Posterior vena cava (tissue), 2 donors: ENCODE measurements around the gene ADAMTS2. TPM values are rescaled to one million over a fixed set of nuclear protein-coding genes. Genes with fewer than 3 reads are reported as not detected.
A peak's percentile ranks its signal among the peaks of the same experiment; 100 is the strongest.

Experiments
- DNase-seq: peaks from one replicate; pipeline ENCODE4 v3.0.0-alpha.2; 2020; ENCODE audit warnings: low spot score
- intact Hi-C, 2 donors: fragments of 100-400 bp; cut with DNase I; formaldehyde crosslinking; loops; one replicate each; pipeline versions ENCODE4 v1.14.1 to v1.14.2; 2022 to 2023
- total RNA-seq, 2 donors: library from RNA; stranded (reverse); fragmentation: NEBNext Ultra II Directional; extraction: Animal tissue kit (Norgen Biotek cat#: 25700); gene quantifications; one replicate each; pipeline ENCODE4 v1.2.1, GENCODE V29; 2021
- donor health status: DM: yes; HTN: yes; CAD: no.
- donor health status: DM: yes; HTN: yes; CAD: no.

The ADAMTS2 gene
- total RNA-seq, 2 donors from 2014 or later: 27.1 to 62.0 TPM

DNA sequence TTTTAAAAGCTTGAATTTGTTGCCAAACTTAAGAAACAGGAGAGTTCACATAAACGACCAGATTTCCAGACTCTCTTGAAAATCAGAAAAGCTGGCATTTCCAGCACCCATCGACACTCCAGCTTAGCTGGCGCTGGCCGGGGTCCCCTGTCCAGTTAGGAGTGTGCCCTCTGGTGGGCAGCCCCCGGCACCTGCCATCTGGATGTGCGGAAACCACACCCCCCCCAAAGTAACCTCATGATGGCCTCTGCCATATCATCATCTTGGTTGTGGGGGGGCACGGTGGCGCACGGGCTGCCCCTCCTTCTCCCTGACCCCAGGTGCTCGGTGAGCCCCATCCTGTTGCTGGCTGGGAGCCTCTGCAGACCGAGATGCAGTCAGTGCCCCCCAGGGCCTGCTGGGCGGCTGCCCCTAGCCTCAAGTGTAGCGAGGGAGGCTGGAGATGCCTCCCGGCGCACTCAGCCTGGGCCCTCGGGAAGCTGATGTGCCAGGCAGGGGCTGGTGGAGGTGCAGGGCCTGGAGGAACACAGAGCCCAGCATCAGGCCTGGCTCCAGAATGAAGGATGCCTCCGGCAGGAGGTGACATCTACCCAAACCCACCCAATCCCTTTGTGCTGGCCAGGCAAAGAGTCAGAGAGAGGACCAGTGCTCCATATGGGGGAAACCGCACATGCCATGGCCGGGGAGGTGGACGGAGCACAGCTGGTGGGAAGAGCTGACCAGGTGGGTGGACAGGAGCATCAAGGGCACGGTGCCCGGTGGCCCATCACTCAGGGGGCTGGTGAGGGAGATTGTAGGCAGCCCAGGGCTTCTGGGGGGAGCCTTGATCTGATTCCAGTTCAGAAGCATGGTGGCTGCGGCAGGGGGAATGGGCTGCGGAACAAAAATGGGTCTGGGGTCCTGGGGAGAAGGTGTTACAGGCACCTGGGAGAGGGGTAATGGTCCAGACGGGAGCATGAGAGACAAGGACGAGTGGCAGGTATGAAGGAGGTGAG, 70.6 kb downstream of the ADAMTS2 start:
- peak; percentile 62 for DNase-seq
- intact Hi-C loops: loop anchor here in 1 of 2 donors (1.0 kb wide), 1 partner anchor 69 kb away; no protein-coding TSS in a partner anchor

GRCh38 chr5:179273441-179274145, 71.7 kb downstream of the ADAMTS2 start:
- intact Hi-C loops: loop anchor here in 1 of 2 donors (1.0 to 2.0 kb wide), 2 partner anchors 53 to 70 kb away; no protein-coding TSS in a partner anchor
- DNase-seq: peak; percentile 58

DNA sequence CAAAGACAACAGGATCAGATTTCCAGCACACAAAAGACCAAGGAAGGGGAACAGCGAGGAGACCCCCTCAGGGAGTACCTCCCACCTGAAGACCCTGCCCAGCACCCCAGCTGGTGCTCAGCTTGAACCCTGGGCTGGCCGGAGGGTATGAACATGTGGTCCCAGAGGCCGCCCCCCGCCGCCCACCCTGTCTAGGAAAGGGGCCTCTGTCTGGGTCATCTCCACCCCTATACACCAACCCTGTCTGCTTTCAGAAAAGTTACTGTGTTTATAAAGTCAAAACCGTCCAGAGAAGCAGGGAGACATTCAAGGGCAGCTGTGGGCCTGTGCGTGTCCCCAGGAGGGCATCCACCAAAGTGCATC, 72.2 kb downstream of the ADAMTS2 start:
- peak; percentile 63 for DNase-seq
- intact Hi-C loops: loop anchor here in 1 of 2 donors (2.0 kb wide), 1 partner anchor 52 kb away; no protein-coding TSS in a partner anchor

- peak; percentile 73 for DNase-seq
- intact Hi-C loops: loop anchor here in 1 of 2 donors (2.0 kb wide), 1 partner anchor 52 kb away; no protein-coding TSS in a partner anchor
Observed at GRCh38 chr5:179272326-179273072, 72.8 kb downstream of the ADAMTS2 start.

- intact Hi-C loops: loop anchor here in 1 of 2 donors (2.0 kb wide), 1 partner anchor 51 kb away; no protein-coding TSS in a partner anchor
- peak; percentile 68 for DNase-seq
Observed at GRCh38 chr5:179271821-179272325, 73.4 kb downstream of the ADAMTS2 start.

- intact Hi-C loops: no loop called here
- DNase-seq: peak; percentile 77
Observed at GRCh38 chr5:179271428-179271734, 73.9 kb downstream of the ADAMTS2 start.

- intact Hi-C loops: no loop called here
- DNase-seq: peak; percentile 84
Observed at GRCh38 chr5:179270581-179271427, 74.5 kb downstream of the ADAMTS2 start.

DNA sequence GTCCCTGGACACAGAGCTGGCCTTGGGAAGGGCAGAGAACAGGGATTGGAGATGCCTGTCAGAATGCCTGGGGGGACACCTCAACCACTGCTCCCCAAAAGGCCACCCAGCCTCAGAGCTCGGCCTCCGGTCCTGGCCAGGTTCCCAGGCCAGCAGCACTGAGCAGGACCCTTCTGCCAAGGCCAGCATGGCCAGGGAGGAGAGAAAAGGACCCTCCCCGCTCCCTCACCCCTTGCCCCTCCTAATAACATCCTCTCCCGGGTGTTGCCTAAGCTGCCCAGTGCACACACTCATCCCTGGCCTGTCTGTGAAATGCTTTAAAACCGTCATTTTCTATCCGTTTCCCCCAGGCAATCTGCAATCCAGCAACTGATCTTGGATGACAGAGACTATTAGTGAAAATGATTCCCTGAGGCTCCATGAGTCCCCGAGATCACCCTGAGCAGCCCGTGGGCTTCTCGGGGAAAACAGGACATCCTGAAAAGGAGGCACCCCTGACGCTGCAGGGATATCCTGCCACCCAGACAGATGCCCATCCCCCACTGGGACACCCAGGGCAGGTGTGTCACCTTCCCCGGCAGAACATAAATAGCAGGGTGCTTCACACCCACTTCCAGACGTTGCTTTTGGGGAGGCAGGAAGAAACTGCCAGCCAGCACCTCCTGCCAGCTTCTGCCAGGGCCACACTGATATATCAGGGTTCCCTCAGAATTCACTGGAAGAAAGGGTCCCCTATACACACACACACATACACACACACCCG, 75.3 kb downstream of the ADAMTS2 start:
- intact Hi-C loops: no loop called here
- DNase-seq: peak; percentile 78

GRCh38 chr5:179268966-179269693, 76.1 kb downstream of the ADAMTS2 start:
- peak; percentile 55 for DNase-seq
- intact Hi-C loops: no loop called here

GRCh38 chr5:179268399-179268952, 76.8 kb downstream of the ADAMTS2 start:
- DNase-seq: peak; percentile 50

DNA sequence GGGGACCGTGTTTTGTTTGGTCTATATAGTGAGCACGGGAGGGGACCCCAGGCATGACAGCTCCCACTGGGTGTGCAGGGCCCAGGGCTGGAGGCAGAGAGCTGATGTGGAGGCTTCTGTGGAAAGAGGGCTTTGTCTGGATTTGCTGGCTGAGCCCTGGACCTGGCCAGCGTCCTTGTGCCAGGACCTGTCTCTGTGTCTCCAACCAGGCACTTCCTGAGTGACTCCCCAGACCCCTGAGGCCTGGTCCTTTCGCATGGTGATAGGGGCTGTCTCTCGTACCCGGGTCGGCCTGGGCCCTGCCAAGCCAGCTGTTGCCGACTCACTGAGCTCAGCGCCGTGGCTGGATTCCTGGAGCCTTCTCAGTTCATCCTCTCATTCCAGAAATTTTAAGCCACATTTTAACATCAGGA, 77.6 kb downstream of the ADAMTS2 start:
- intact Hi-C loops: no loop called here
- peak; percentile 81 for DNase-seq

More at GRCh38 chr5:179268399-179268952, 76.8 kb downstream of the ADAMTS2 start:
- intact Hi-C loops: no loop called here

- intact Hi-C loops: no loop called here
Observed at GRCh38 chr5:179267071-179267670, 78.1 kb downstream of the ADAMTS2 start.

GRCh38 chr5:179266291-179267070, 78.8 kb downstream of the ADAMTS2 start:
- intact Hi-C loops: no loop called here
- peak; percentile 61 for DNase-seq

More at GRCh38 chr5:179267071-179267670, 78.1 kb downstream of the ADAMTS2 start:
- DNase-seq: peak; percentile 78

DNA sequence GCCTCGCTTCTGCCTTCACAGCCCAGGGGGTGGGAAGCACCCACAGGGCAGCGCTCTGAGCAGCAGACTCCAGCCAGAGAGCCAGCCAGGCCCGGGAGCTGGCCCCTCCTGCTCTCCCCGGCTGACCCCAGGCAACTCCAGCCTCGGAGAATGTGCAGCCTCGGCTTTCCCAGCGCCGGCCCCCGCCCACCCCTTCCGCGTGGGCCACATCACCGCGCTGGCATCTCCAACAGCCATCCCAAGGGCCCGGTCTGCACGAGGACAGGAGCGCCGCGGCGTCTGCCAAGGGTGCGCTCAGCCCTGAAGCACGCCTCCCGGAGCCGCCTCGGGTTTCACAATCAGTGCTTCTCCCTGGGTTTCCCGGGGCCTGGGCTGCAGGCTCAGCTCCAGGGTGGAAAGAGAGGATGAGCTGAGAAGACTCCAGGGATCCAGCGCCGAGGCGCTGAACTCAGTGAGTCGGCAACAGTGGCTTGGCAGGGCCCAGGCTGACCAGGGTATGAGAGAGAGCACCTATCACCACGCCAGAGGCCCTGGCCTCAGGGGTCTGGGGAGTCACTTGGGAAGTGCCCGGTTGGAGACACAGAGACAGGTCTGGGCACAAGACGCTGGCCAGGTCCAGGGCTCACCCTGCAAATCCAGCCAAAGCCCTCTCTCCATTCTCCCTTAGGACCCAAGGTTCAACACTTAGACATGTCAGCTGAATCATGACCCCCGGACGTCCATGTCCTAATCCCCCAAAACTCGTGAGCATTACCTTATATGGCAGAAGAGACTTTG, 79.6 kb downstream of the ADAMTS2 start:
- intact Hi-C loops: no loop called here
- peak; percentile 98 for DNase-seq
